Measurements from ENCODE around the gene ERBB4.

The ERBB4 gene

DNA sequence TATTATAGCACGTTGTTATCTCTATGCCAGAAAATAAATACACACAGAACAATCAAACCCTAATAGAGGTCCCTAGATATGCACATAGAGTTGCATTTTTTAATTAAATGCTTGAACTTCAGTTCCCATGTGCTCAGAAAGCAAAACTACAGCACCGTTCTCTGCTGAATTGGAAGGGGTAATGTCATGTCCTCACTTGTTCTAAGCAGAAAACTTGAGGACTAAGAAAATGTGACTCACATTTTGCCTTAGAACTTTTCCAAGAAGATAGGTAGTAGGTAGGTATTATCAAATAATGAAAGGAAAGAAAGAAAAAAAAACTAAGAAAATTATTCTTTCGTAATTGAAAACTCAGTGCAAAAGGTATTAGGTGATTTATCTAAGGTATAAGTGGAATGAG, 607.3 kb downstream of the ERBB4 start:
- DNase-seq (ENCODE audit: low read depth, low spot score) = no peak

DNA sequence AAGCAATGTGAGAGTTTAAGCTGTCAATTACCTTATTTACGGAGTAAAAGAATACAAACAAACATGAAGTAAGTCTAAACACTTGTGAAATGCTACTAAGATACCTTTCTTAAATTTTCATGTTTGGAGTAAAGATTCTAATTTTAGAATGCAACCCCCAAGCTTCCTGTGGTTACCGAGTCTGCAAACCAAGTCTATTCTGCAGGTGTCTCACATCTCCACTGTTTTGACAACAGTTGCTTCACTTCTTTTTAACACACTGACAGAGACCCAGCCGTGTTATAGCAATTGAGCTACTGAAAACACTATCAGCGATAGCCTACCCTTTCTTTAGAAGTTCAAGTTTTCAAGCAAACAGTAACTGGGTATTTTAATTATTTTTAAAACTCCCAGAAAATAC, 608.3 kb downstream of the ERBB4 start:
- DNase-seq (ENCODE audit: low read depth, low spot score) = no peak

DNA sequence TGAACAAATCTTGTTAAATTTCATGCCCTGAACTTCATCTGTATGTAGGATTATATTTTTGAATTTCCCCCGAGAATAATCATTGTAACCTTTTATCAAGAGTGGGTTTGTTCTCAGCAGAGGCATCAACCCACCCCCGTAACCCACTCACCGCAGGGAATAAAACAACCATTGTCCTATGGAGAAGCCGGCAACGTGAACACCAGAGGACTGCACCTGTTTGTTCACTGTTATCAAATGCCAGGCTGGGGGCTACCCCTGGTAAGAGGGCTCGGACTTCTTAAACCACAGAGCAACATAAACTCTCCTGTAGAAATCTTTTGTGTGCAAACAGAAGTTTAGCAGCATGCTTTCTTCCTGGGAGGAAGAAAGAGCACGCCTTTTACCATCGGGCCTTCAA, 610.4 kb downstream of the ERBB4 start:
- DNase-seq (ENCODE audit: low read depth, low spot score) = no peak

DNA sequence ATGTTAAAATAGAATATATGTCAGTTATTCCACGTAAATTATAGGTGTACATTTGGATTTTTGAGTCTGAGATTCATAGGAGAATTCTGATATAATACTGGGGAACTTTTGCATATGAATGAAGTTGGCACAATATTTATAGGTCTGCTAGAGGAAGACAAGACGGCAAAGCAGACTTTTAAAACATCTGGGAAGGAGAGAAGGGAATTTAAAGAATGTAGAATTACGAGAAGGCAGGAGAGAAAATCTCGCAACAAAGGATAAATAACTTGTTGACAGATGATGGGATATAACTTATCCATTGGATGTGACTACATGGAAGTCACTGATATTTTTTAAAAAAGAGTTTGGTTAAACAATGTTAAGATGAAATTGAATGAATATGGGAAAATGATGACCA, 615.6 kb downstream of the ERBB4 start:
- DNase-seq (ENCODE audit: low read depth, low spot score) = no peak

DNA sequence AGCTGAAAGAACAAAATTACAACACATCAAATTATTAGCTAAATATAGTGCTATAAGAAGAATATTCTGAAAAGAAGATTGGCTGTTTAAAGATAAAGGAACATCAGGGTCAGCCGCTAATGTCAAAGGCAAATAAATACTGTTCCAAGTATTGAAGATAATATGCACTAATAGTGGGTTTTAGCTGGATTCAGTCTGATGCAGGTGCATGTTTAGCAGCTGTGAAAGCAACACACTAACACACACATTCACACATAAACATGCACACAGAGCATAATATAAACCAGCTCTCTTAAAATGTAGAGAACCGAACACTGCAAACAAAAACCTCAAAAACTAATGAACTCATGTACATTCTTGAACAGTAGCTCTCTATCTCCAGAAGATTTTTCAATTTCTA, 634.6 kb downstream of the ERBB4 start:
- no peak for DNase-seq (ENCODE audit: low read depth, low spot score)

DNA sequence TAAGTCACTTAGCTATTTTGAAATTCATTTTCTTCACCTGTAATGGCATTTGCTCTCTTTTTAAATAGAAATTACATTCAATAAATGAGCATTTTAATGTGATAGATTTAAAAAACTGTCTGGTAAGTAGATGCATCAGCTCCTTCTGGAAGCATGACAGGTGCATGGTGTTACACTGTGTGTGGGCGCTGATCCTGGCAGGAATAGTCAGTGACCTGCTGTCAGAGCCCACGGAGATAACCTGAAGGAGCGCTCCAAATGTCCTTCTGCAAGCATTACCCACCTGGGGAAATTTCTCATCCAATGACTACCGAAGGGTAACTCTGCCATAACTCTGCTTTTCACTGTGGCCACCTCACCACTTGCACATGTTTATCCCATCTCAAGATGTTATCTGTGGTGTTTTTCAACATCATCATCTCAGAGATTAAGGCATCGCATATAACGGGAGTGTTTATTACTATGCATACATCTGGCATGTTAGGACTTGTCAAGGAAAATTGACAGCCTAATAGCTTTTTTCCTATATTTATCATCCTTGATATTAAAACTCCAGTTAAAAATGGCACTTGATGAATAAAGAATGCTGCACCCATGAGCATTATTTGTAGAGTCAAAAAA, 637.3 kb downstream of the ERBB4 start:
- DNase-seq (ENCODE audit: low read depth, low spot score) = no peak

DNA sequence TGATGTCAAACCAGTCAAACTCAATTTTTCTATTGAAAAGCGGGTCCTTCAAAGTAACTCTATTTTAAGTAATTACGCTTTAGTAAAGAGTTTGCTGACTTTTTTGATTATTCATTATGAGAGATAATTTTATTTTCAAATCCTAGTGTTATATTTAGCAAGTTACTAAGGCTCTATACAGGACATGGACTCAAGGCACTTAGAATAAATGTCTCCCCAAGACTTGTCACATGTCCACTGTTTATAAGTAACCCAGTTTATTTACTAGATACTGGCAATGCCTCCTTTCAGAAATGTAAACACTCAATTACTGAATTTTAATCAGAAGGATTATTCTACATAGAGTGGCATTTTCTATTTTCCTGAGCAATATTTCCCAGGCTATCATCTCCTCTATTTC, 638.1 kb downstream of the ERBB4 start:
- no peak for DNase-seq (ENCODE audit: low read depth, low spot score)

DNA sequence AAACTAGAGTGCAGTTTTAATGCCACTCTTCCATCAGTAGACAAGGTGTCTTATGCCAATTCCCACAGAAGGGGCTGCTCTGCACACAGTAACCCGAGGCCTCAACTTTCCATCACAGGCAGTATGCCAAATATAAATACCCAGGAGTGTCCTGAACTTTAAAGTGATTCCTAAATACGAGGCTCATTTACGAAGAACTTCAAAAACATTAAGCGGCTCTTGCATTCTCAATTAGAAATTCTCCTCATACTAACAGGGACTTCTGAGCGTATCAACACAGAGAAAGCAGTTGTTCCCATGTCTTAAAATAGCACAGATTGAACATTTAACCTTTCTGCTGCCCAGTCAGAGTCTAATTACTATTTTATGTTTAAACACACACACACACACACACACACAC, 638.6 kb downstream of the ERBB4 start:
- DNase-seq (ENCODE audit: low read depth, low spot score) = no peak

DNA sequence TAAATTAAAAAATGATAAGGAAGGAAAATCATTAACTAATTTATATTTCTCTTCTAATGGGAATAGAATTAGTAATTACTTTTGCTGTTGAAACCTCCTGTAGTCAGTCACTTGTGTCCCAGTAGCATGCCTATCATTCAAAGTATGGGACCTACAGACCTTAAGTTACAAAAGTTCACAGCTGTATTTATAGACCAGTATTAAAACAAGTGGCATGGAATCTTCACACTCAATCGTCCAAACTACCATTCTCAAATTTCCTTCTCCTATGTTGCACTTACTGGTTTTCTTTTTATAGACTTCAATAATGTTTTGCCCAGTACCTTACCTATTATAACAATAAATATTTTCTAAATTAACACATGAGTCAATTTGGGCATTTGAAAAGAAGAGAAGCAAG, 639.9 kb downstream of the ERBB4 start:
- DNase-seq (ENCODE audit: low read depth, low spot score) = no peak

DNA sequence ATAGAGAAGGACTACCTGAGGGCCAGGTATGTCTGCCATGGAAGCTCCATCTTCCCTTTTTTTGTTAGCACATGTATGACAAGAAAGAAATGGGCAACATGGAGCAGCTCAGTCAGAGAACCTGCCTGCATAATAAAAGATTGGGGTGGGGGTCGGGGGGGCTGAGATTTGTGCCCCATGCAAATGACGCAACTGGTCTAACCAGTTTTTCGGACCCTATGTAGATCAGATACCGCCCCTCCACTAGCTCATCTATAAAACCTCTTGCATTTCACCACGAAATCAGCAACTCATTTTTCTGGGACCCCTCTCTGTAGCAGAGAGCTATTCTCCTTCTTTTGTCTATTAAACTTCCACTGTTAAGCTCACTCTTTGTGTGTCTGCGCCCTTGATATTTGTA, 657.2 kb downstream of the ERBB4 start:
- no peak for DNase-seq (ENCODE audit: low read depth, low spot score)

DNA sequence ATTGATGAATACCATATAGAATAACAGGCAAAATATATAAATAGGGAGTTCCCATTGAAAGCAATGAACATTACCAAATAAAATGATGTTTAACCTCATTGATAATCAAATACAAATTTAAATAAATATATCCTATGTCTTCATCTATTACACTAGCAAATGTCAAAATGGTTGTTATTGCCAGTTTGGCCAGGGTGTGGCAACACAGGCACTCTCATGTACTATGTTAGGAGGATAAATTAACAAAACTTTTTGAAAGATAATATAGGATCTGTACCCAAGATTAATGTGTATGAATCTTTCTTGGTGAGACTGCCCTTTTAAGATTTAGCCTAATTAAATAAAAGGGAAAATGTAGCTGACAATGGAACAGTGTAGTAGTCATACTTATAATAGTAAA, 659.3 kb downstream of the ERBB4 start:
- no peak for DNase-seq (ENCODE audit: low read depth, low spot score)

DNA sequence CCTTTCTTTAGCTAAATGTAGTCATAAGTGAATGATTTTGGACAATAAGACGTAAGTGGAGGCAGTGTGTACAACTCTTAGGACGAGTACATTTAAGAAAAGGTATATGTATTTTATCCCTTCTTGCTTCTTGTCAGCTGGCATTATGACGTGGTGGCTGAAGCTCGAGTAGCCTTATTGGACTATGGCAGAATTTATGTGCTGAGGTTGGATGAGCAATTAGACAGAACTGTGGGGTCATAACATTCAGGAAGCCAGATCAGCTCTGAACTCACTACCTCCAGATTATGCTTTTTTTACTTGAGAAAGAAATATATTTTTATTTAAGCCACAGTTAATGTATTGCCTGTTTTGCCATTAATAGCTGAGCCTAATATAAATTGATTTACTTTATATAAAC, 661.5 kb downstream of the ERBB4 start:
- no peak for DNase-seq (ENCODE audit: low read depth, low spot score)

DNA sequence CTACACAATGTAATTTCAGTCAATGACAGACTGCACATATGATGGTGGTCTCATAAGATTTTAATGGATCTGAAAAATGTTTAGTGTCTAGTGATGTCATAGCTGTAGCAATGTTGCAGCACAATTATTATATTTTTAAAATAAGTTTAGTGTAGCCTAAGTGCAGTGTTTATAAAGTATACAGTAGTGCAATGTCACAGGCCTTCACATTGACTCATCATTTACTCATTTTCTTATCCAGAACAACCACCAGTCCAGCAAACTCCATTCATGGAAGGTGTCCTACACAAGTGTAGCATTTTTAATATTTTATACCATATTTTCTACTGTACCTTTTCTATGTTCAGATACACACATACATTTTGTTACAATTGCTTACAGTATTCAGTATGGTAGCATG, 663.1 kb downstream of the ERBB4 start:
- no peak for DNase-seq (ENCODE audit: low read depth, low spot score)

DNA sequence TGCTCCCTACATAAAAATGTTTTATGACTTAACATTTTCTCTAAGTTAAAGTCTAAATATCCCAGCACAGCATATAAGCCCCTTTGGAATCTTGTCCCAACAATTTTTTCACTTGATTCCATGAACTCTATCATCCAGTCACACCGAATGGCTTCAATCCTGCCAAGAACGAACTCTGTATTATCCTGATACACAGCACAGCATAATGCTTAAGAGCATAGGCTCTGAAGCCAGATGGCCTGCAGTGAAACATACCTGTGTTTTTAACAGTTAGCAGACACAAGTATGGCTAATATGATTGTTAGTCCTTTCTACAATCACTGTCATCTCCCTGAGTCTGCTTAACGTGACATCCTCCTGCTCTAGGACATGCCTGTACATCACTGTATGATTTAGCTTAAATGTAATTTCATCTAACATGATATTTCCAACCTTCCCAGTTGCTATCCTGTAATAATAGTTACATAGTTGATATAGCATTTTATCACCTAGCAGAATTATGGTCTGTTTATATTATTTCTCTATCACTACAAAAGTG, 669.5 kb downstream of the ERBB4 start:
- DNase-seq (ENCODE audit: low read depth, low spot score) = no peak

DNA sequence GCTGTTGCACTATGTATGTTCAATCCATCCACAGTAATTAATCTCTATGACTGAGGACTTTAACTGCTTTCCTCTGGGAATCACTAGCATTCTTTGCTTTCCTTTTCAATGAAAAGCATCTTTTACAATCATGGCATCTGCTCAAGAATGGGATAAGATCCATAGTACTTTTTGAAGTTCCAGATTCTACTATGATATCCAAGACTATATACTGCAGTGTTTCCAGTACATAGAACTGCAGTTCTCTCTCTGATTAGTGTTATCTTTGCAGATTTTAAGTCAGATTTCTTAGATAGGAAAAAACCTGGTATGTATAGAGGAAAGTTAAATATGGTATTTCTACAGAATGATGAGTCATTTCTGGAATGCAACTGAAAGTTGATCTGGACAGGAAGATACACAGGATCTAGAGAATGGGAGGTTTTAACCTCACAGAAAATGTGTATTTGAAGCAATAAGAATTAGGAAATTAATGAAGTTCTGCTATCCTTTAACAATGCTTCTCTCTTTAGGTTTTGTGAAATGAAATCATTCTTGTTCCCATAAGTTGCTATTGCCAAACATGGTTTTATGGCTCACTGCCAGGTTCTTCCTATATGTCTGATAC, 670.7 kb downstream of the ERBB4 start:
- peak; percentile 10 for DNase-seq (ENCODE audit: low read depth, low spot score)

DNA sequence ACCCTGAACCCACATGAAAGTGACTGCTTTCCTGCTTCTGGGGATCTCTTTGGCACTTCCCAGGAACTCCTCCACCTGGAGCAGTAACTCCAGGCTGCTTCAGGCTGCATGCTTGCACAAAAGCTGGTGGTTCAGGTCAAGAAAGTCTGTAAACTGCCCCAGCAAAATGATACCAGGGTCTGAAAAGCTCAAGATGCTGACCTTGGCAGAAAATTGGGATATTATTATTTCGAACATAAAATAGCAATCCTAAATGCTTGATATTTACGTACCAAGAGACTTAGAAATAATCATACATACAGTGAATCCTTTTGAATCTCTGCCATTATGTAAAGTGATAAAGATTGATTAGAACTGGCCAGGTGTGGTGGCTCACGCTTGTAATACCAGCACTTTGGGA, 674.3 kb downstream of the ERBB4 start:
- DNase-seq (ENCODE audit: low read depth, low spot score) = no peak

DNA sequence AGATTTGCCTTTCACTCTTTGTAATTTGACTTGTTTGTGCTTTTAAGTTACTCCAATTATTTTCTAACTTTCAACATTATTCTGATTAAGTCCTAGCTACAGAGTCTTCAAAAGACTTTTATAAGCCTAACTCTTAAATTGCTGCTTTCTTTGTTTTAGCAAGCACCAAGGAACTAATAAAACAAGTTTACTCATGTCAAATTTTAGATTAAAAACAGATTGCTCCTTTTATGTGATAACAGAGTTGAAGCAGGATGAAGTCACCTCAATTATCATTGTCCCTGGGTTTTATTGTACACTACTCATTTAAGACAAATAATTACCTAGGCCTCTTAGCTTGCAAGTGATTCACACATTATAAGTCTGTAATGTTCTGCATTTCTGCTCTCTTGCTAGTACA, 678.4 kb downstream of the ERBB4 start:
- DNase-seq (ENCODE audit: low read depth, low spot score) = no peak

DNA sequence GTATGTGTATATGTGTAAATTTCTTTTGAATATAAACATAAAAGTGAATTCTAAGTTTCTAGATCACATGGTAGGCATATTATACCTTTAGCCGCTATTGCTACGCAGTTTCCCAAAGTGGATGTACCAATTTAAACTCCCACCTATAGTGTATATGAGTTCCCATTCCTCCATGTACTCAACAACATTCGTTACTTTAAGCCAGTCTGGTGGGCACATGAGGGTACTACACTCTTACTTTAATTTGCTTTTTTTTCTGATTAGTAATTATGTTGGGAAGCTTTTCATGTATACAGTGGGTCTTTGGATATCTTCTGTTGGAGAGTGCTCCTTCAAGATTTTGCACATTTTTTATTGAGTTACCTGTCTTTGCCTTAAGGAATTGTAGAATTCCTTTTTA, 683.8 kb downstream of the ERBB4 start:
- DNase-seq (ENCODE audit: low read depth, low spot score) = no peak

DNA sequence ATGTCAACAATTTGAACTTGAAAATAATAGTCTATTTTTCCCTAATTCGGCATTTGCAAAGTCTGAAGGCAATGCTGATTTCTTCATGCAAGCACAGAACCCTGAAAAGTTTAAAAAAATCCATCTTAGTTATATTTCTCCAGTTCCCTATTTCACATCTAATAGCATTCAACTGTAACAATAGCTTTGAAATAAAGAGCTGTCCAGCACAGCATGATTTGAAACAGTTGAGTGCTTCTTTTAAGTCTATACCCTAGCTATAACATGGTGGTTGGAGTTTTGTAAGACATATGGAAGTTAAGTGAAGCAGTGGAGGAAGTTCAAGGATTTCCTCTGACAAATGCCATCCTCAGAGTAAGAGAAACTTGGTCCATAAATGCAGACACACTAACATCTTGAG, 691.9 kb downstream of the ERBB4 start:
- no peak for DNase-seq (ENCODE audit: low read depth, low spot score)

DNA sequence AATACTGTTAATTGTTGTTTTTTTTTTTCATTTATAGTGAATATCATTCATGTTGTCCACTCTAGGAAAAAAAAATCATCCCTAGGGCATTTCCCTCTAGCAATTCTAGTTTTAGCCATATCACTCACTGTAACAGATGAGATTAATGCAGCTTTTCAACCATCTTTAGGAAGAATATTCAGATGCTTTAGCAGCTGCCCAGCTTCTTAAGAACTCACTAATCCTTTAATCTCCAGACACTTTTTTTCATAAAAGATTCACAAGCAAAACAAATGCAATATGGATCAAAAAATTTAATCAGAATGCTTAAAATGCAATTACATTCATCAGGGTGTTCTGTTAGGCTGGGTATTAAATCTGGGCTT, 692.6 kb downstream of the ERBB4 start:
- no peak for DNase-seq (ENCODE audit: low read depth, low spot score)

DNA sequence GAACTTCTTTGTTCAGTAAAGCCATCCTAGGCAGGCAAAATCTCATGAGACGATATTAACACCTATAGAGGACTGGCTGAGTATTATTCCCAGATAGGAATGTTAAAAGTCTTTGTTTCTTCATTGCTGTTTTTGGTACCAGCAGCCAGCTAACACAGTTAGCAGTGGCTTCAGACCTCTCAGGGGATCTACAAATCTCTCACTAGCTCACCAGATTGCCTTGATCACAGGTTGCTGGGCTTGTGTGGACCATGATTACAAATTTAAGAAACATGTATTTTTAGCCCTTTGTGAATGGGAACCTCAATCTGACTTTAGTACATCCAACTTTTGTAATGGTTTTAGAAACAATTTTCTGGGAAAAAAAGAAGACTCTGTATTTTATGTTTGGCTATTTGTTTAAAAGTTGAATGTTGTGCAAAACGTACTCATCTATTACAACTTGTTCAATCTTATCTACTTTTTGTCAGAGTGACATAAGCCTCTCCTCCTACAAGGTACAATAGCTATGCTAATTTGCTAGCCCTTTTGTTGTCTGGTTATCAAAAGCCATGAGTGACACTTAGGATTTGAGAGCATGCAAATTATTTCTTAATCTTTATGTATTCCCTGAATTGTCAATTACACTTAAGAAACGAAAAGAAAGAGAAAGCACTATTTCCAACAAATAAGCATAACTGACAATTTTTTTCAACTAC, 693.1 kb downstream of the ERBB4 start:
- no peak for DNase-seq (ENCODE audit: low read depth, low spot score)

DNA sequence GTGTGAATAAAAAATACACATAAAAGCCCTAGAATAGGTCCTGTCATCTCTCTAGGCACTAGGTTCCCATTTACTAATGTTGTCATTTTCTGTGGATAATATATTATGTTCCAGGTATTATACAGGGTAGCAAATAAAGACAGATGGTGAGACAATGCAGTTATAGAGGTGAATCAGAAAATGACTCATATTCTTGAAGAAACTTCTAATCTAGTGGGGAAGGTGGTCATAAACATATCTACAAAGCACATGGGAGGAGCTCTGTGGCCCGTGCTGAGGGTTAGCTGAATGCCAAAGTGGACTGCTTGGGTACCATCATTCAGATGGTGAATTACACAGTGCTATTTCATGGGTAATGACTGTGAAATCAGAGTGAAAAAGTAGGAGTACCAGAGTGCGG, 700.9 kb downstream of the ERBB4 start:
- DNase-seq (ENCODE audit: low read depth, low spot score) = no peak

DNA sequence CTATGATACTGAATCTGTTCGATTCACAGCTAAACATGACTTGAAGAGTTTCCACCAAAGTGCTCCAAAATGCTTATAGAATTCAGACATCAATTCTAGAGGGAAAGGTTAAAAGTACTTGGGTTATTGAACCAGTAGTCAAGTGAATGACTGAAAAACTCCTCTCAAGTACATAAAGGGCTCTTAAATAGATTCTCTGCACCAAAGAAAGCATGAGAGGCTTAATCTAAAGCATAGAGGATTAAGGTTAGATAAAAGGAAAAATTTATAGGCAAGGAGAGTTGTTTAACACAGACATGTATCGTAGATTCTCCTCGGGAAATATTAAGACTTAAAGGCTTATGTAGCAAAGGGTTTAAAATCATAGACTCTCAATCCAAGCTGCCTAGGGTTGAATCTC, 701.4 kb downstream of the ERBB4 start:
- DNase-seq (ENCODE audit: low read depth, low spot score) = no peak
